Activated CD4-positive, alpha-beta T cell treated with anti-CD3 and anti-CD28 coated beads, Interleukin-2, amount 10 ng/mL, durations not matched to agents 24 days and 14 days (primary cell): Measurements from ENCODE around the gene GPHB5. TPM values are rescaled to one million over a fixed set of nuclear protein-coding genes. Genes with fewer than 3 reads are reported as not detected.
"Not testable (repeated sequence)": the region's sequence is repeated elsewhere in the genome, so short reads cannot be mapped to it uniquely, and the experiment has no call there.

Experiments used
- DNase-seq: peaks from one replicate; pipeline ENCODE4 v3.0.0; 2022
- H3K27ac Mint-ChIP-seq: one replicate; pipeline ENCODE4 v1.8.0; 2022; ENCODE audit warnings: mild to moderate bottlenecking, mixed read lengths
- H3K27me3 Mint-ChIP-seq: one replicate; pipeline ENCODE4 v1.8.0; 2022; ENCODE audit warnings: mixed read lengths
- H3K36me3 Mint-ChIP-seq: one replicate; pipeline ENCODE4 v1.8.0; 2022; ENCODE audit warnings: low read depth, mild to moderate bottlenecking, mixed read lengths
- H3K4me1 Mint-ChIP-seq: one replicate; pipeline ENCODE4 v1.8.0; 2021; ENCODE audit warnings: mixed read lengths
- H3K4me3 Mint-ChIP-seq: one replicate; pipeline ENCODE4 v1.8.0; 2022; ENCODE audit warnings: mild to moderate bottlenecking, moderate library complexity, mixed read lengths
- H3K9me3 Mint-ChIP-seq: one replicate; pipeline ENCODE4 v1.8.0; 2021; ENCODE audit warnings: mixed read lengths
- intact Hi-C: fragments of 100-400 bp; cut with micrococcal nuclease; formaldehyde crosslinking; loops from one replicate; pipeline ENCODE4 v1.15.1; 2023
- total RNA-seq: library from RNA; stranded (reverse); gene quantifications from 2 replicates; pipeline ENCODE4 v1.2.3, GENCODE V29; 2022

Gene GPHB5
- total RNA-seq, 1 donor from 2014 or later, result not detected

DNA sequence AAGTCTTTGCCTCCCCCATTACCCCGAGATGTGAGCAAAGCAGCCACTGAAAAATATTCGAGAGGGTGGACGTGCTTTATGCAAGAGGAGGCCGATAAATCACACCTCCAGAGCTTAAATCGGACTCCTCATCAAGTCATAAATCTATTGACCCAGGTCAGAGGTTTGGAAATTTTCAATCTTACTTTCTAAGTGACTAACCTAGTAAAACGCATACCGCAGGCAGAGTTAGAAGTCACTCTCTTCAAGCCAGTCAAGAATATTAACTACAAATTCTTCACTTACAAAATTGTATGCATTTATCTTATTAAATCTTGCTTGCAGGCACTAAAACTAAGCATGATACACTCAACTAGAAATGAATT, 34.9 kb downstream of the GPHB5 start:
- intact Hi-C loops, result no loop called here
- Mint-ChIP-seq H3K27me3 (peaks cover 4% of the 10 kb centered on the region), H3K36me3 (no peaks in the 10 kb centered on the region), H3K27ac (no peak overlapping the region), H3K4me1 (no peaks in the 10 kb centered on the region), H3K9me3 (no peaks in the 10 kb centered on the region), H3K4me3 (no peak overlapping the region)
- no peak for DNase-seq

DNA sequence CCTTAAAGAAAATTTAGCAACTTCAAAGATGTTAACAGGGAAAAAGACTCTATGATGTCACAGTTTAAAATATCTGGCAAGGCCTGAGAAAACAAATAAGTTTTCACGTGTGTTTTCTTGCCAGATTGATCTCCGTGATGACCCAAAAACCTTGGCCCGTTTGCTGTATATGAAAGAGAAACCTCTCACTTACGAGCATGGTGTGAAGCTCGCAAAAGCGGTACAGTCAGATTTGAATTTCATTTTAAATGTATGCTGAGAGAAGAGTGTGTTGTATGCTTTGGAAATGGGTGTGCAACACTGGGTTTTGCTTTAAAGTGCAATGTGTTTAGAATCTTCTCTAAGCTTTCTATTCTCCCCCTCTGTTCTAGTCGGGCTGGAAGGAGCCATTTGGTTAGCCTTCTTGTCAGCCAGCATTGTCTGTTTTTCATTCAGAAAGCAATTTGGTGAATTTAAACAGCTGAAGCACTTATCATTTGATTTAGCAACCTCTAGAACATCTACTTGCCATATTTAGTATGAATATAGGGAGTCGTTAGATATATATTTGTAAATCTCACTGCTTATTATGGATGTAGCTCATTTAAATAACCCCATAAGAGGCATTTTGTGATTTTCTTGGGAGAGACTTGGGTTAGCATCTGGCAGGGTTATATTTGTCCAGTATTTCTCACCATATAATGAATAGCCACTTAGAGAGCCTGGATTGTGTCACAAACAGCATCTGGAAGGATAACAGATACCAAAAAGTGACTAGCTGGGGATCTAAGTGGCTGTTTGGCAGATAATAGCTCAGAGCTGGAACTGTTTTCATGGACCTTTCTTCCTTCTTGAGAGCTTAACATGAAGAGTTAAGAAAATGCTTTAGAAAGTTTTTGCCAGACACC, 35.5 kb downstream of the GPHB5 start:
- DNase-seq, result no peak
- no peaks in the 10 kb centered on the region for H3K4me1 Mint-ChIP-seq
- no peaks in the 10 kb centered on the region for H3K36me3 Mint-ChIP-seq
- no peak overlapping the region for H3K4me3 Mint-ChIP-seq
- H3K9me3 Mint-ChIP-seq, result no peaks in the 10 kb centered on the region
- H3K27ac Mint-ChIP-seq, result no peak overlapping the region
- intact Hi-C loops, result no loop called here
- H3K27me3 Mint-ChIP-seq, result peaks cover 4% of the 10 kb centered on the region

GRCh38 chr14:63279933-63280332, 38.8 kb downstream of the GPHB5 start:
- not testable (repeated sequence) for H3K36me3 Mint-ChIP-seq, H3K9me3 Mint-ChIP-seq, DNase-seq, H3K27me3 Mint-ChIP-seq, H3K27ac Mint-ChIP-seq, H3K4me1 Mint-ChIP-seq, H3K4me3 Mint-ChIP-seq
- intact Hi-C loops, result loop anchor here (5.0 kb wide), 1 partner anchor 1103 kb away; no protein-coding TSS in a partner anchor

DNA sequence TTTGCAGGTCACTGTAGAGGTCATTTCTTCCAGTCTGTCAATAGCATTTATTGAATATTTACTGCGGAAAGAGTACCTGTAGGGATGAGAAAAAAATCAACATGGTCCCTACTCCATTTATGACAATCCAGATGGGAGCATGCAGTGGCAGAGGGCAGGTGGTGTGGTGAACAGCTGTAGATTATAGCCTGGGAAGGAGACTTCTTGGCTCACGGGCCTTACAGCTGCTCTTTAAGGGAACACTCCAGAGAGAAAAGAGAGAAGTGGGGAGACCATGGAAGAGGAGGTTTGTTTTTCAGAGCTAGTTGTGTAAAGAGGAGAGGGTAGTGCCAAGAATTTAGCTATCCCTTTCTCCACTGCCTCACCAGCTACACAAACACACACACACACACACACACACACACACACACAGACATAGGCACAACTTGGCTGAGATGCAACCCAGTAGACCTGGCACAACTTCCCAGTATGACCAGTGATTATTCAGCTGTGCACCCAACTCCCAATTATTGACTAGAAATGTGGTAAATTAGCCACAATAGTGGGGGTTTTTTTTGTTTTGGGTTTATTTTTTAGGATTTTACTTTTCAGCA, 41.0 kb downstream of the GPHB5 start:
- intact Hi-C loops, result loop anchor here (5.0 kb wide), 1 partner anchor 1100 kb away; no protein-coding TSS in a partner anchor
- Mint-ChIP-seq H3K9me3 (no peaks in the 10 kb centered on the region), H3K4me1 (no peaks in the 10 kb centered on the region), H3K27ac (no peak overlapping the region), H3K4me3 (no peak overlapping the region), H3K27me3 (peaks cover 4% of the 10 kb centered on the region), H3K36me3 (no peaks in the 10 kb centered on the region)
- no peak for DNase-seq

GRCh38 chr14:63276492-63277342, 42.0 kb downstream of the GPHB5 start:
- no peaks in the 10 kb centered on the region for H3K4me1 Mint-ChIP-seq
- no peak overlapping the region for H3K4me3 Mint-ChIP-seq
- H3K27me3 Mint-ChIP-seq, result peaks cover 6% of the 10 kb centered on the region
- no peaks in the 10 kb centered on the region for H3K36me3 Mint-ChIP-seq
- H3K27ac Mint-ChIP-seq, result no peak overlapping the region
- no peaks in the 10 kb centered on the region for H3K9me3 Mint-ChIP-seq
- intact Hi-C loops, result loop anchor here (5.0 kb wide), 1 partner anchor 1099 kb away; no protein-coding TSS in a partner anchor
- no peak for DNase-seq

GRCh38 chr14:63276016-63276415, 42.7 kb downstream of the GPHB5 start:
- H3K9me3 Mint-ChIP-seq, result no peaks in the 10 kb centered on the region
- no peaks in the 10 kb centered on the region for H3K36me3 Mint-ChIP-seq

GRCh38 chr14:63275611-63276010, 43.1 kb downstream of the GPHB5 start:
- H3K4me1 Mint-ChIP-seq, result no peaks in the 10 kb centered on the region
- H3K4me3 Mint-ChIP-seq, result no peak overlapping the region
- peaks cover 2% of the 10 kb centered on the region for H3K27me3 Mint-ChIP-seq
- H3K27ac Mint-ChIP-seq, result no peak overlapping the region
- no peaks in the 10 kb centered on the region for H3K36me3 Mint-ChIP-seq
- intact Hi-C loops, result loop anchor here (5.0 kb wide), 1 partner anchor 1098 kb away; no protein-coding TSS in a partner anchor
- no peaks in the 10 kb centered on the region for H3K9me3 Mint-ChIP-seq
- no peak for DNase-seq

More at GRCh38 chr14:63276016-63276415, 42.7 kb downstream of the GPHB5 start:
- no peak overlapping the region for H3K27ac Mint-ChIP-seq
- peaks cover 5% of the 10 kb centered on the region for H3K27me3 Mint-ChIP-seq
- intact Hi-C loops, result loop anchor here (5.0 kb wide), 1 partner anchor 1099 kb away; no protein-coding TSS in a partner anchor
- DNase-seq, result no peak
- H3K4me3 Mint-ChIP-seq, result no peak overlapping the region
- H3K4me1 Mint-ChIP-seq, result no peaks in the 10 kb centered on the region

DNA sequence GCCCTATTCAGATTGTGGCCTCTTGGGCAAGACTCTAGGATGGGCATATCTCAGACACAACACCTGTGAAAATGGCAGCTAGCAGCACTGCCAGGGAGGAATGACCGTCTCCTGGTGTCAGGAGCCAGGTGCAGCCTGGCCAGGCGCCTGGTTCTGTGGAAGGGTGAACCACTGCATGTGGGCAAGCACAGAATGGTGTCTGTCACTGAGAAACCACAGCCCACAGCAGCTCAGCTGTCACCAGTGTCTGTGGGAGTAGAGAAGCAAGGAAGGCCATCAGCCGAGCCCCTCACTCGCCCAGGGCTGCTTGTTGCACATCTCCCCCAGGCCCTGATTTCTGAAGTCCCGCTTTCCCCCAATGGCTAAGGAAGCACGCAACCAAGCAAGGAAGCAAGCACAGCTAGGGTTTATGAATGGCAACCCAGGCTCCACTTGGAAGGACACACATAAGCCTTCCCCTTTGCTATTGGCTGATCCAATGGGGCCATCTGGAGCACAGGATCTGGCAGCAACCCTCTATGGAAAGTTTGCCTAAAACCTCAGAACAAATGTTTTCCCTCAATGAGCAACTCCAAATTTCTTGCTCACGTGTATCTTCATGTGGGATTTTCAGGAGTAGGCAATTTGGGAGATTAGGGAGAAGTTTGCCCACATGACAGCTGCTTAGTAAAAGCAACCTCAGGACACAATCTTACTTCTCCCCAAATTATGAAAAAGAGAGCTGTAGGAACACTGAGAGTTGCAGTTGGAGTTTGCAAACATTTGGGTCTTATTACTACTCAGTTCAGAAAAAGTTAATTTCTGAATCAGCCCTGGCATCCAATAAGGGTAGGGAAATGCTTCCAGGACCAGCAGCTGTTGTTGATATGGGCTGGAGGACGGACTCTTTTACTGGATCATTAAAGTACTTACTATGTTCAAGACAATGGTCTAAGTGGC, 44.7 kb downstream of the GPHB5 start:
- Mint-ChIP-seq H3K36me3 (no peaks in the 10 kb centered on the region), H3K27me3 (peaks cover 3% of the 10 kb centered on the region)
- intact Hi-C loops, result no loop called here

DNA sequence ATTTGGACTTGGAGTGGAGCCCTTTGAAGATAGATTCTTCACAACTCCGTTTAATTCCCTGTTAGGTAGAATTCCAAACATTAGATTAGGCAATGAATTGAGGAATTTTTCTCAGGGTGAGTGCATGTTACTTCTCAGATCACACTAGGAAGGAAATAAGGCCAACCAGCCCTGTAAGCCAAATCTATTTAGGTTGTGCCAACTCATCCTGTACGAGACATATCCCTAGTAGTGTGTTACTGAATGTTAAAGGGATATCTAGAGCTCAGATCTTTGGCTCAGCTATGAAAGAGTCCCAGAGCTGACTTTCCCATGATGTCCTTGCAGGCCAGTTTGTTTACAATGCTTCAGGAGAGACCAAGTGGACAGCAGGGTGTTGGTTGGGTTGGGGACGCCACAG, 45.6 kb downstream of the GPHB5 start:
- Mint-ChIP-seq H3K4me1 (no peaks in the 10 kb centered on the region), H3K27ac (no peak overlapping the region), H3K4me3 (no peak overlapping the region), H3K27me3 (peaks cover 5% of the 10 kb centered on the region), H3K36me3 (no peaks in the 10 kb centered on the region), H3K9me3 (no peaks in the 10 kb centered on the region)
- intact Hi-C loops, result no loop called here
- no peak for DNase-seq

More for the DNA sequence above, 44.7 kb downstream of the GPHB5 start:
- Mint-ChIP-seq H3K9me3 (no peaks in the 10 kb centered on the region), H3K4me3 (no peak overlapping the region), H3K4me1 (no peaks in the 10 kb centered on the region), H3K27ac (no peak overlapping the region)
- DNase-seq, result no peak

DNA sequence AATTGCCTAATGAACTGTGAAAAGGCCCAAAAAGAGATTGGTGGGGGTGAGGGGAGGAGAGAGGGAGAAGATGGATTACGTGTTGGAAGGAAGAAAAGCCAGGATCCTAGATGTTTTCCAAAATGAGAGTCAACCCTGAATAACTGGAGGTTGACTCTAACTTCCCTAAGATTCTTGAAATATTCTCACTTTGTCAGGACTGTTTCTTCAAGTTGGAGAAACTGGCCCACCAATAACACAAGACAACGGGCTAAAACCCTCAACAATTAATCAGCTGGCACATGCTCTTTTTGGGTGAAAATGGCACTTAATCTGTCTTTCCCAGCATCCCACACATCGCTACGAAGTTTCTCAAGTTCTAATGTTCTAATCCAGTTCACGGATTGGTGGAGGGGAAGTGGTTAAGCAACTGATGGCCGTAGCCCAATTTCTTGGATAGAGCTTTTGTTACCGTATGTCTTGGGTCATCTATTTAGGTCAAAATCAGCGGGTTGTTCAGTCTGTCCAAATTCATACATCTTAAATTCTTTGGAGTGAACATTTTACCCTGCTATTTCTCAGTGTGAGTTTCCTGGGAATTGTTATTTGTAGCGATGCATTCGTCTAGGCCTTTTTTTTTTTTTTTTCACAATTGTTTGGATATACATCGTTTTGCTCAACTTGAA, 49.0 kb downstream of the GPHB5 start:
- Mint-ChIP-seq H3K27ac (no peak overlapping the region), H3K27me3 (peaks cover 9% of the 10 kb centered on the region), H3K4me3 (no peak overlapping the region), H3K9me3 (no peaks in the 10 kb centered on the region), H3K4me1 (no peaks in the 10 kb centered on the region), H3K36me3 (no peaks in the 10 kb centered on the region)
- intact Hi-C loops, result no loop called here
- no peak for DNase-seq

DNA sequence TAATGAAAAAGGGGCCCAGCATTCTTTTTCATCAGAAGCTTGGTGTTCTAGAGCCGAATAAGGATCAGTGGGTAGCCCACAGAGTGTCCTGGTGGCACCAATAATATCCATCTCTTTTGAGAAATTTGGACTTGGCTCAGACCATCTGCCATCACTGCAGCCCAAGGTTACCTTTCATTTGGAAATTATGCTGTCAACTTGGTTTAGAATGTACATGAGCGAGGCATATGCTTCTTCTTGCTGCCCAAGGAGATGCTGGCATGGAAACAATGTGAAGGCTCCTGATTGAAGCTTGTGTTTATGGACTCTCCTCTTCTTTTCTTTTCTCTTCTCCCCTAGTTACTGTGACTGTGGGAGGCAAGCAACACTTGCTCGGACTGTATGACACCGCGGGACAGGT, 50.0 kb downstream of the GPHB5 start:
- intact Hi-C loops, result no loop called here
- Mint-ChIP-seq H3K27ac (no peak overlapping the region), H3K27me3 (peaks cover 10% of the 10 kb centered on the region)

DNA sequence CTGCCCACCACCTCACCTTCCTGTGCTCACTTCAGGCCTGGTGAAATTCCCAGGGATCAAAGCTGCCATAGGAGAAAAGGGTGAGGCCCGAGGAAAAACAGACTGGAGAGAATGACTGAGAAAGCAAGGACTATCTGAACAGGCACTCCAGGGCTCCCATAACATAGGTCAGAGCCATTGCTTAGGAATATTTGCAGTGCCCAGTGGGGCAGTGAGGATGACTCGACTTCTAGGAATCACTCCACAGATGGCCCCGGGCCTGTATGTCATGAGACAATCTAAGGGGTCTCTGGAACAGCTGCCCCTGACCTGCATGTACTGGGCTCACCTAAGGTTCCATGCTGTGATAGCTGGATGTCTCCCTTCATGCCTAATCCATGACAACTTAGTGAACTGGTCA, 51.6 kb downstream of the GPHB5 start:
- intact Hi-C loops, result no loop called here
- Mint-ChIP-seq H3K36me3 (no peaks in the 10 kb centered on the region), H3K9me3 (no peaks in the 10 kb centered on the region), H3K27ac (no peak overlapping the region), H3K4me1 (no peaks in the 10 kb centered on the region), H3K4me3 (no peak overlapping the region), H3K27me3 (peaks cover 8% of the 10 kb centered on the region)
- no peak for DNase-seq

More for the DNA sequence above, 50.0 kb downstream of the GPHB5 start:
- no peak for DNase-seq
- no peaks in the 10 kb centered on the region for H3K4me1 Mint-ChIP-seq
- no peak overlapping the region for H3K4me3 Mint-ChIP-seq
- no peaks in the 10 kb centered on the region for H3K36me3 Mint-ChIP-seq
- H3K9me3 Mint-ChIP-seq, result no peaks in the 10 kb centered on the region
